ENCODE data around the gene BTN2A1. TPM values are rescaled to one million over a fixed set of nuclear protein-coding genes. Genes with fewer than 3 reads are reported as not detected.

Gene BTN2A1
- polyA plus RNA-seq, 4 donors: 15.4 to 25.4 (median 18.4) TPM

DNA sequence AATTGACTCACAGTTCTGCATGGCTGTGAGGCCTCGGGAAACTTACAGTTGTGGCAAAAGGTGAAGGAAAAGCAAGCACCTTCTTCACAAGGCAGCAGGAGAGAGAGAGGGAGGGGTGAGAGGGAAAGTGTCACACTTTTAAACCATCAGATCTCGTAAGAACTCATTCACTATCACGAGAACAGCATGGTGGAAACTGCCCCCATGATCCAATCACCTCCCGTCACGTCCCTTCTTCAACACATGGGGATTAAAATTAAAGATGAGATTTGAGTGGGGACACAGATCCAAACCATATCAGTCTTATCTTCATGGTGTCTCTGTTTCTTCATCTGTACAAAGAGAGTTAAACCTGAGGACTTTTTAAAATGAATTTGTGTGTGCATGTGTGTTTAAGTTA lies 28.6 kb downstream of the BTN2A1 start:
- Histone ChIP-seq H3K4me3 (ENCODE audit: low read depth in 1 of 3, low read length in 3 of 3) (no peak overlapping the region), H3K4me1 (ENCODE audit: control insufficient read depth in 3 of 3, insufficient read depth in 2 of 3, low read depth in 1 of 3, low read length in 2 of 3) (peaks cover 0 to 28% (median 2%) of the 10 kb centered on the region in 3 donors), H3K27ac (ENCODE audit: low read depth in 1 of 3, low read length in 2 of 3) (no peak overlapping the region), H3K9me3 (ENCODE audit: control insufficient read depth in 2 of 2, insufficient read depth in 1 of 2, low read depth in 1 of 2, low read length in 1 of 2) (peaks cover 0 to 6% of the 10 kb centered on the region in 2 donors), H3K27me3 (ENCODE audit: control insufficient read depth in 3 of 3, insufficient read depth in 3 of 3, low read length in 3 of 3) (no peaks in the 10 kb centered on the region), H3K36me3 (ENCODE audit: control insufficient read depth in 3 of 3, insufficient read depth in 2 of 3, low read depth in 1 of 3, low read length in 3 of 3) (no peaks in the 10 kb centered on the region)
- no peak for FAIRE-seq
- WGBS, 3 donors: 86 to 94% (median 90%) methylated on average over 5 of the region's 5 CpGs
- DNase-seq: no peak

DNA sequence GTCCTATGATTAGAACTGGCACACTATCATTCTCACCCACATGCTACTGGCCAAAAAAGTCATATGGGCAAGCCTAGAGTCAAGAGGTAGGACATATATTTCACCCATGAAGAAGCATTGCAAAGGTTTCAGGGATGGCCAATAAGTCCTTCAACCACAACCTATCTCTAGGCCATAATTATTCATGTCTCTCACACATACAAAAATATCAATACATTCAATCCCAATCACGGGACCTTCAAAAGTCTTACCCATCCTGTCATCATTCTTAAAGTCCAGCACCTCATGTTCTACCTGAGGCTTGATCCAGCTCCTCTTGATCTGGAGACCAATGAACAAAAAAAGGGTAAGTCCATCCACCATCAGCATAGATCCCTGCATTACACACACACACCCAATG lies 29.7 kb downstream of the BTN2A1 start:
- peaks cover 0 to 6% of the 10 kb centered on the region in 2 donors for H3K9me3 ChIP-seq (ENCODE audit: control insufficient read depth in 2 of 2, insufficient read depth in 1 of 2, low read depth in 1 of 2, low read length in 1 of 2)
- no peak overlapping the region for H3K4me3 ChIP-seq (ENCODE audit: low read depth in 1 of 3, low read length in 3 of 3)
- no peaks in the 10 kb centered on the region for H3K27me3 ChIP-seq (ENCODE audit: control insufficient read depth in 3 of 3, insufficient read depth in 3 of 3, low read length in 3 of 3)
- H3K4me1 ChIP-seq (ENCODE audit: control insufficient read depth in 3 of 3, insufficient read depth in 2 of 3, low read depth in 1 of 3, low read length in 2 of 3): peaks cover 0 to 31% (median 2%) of the 10 kb centered on the region in 3 donors
- 84 to 97% (median 94%) methylated on average over 1 of the region's 1 CpG for WGBS, 3 donors
- no peaks in the 10 kb centered on the region for H3K36me3 ChIP-seq (ENCODE audit: control insufficient read depth in 3 of 3, insufficient read depth in 2 of 3, low read depth in 1 of 3, low read length in 3 of 3)
- no peak for FAIRE-seq
- no peak overlapping the region for H3K27ac ChIP-seq (ENCODE audit: low read depth in 1 of 3, low read length in 2 of 3)
- DNase-seq: no peak

DNA sequence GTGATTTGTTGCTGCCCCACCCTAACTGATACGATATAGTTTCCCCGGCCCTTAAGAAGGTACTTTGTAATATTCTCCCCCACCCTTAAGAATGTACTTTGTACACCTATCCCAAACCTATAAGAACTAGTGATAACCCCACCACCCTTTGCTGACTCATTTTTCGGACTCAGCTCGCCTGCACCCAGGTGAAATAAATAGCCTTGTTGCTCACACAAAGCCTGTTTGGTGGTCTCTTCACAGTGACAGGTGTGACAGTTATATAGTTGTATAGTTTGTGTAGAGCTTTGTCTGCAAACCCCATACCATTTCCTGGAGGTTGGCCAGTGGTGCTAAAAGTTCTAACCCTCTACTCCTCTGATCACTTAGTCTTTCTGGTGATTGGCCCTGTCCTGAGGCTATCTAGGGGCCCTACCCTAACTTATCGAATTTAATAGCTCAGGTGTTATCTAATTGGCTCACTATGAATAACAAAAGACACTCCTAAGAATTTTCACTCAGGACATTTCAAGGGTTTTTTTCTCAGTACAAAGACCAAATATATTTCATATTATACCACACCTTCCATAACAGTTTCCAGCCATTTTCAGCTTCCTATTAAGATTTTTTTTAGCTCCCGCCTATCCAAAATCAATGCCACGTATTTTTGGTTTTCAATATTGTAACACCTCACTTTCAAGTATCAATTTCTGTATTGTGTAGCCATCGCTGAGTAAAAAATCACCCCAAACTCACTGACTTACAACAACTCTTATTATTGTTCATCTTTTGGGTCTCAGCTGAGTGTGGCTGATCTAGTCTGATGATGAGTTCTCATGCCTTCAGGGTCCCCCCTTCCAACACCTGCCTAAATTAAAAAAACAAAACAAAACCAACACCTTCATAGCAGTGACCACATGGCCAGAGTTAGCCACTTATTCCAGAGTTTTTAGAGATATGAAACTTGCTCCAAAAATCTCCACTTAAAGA lies 32.5 kb downstream of the BTN2A1 start:
- no peak for FAIRE-seq

DNA sequence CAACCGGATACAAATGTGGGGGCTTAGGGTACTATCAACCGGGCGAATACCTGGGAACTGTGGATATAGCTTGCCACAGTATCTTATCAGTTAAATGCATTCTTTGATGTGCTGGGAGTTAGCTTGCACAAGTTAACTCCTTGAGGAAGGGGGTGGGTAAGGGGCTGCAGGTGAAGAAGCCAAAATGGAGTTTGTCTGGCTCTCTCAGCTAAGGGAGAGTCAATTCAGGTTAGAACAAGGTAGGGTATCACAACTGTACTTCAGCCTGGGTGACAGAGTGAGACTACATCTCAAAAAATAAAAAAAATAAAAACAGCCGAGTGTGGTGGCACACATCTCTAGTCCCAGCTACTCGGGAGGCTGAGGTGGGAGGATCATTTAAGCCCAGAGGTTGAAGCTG lies 33.8 kb downstream of the BTN2A1 start:
- Histone ChIP-seq H3K4me1 (ENCODE audit: control insufficient read depth in 3 of 3, insufficient read depth in 2 of 3, low read depth in 1 of 3, low read length in 2 of 3) (peaks cover 0 to 11% (median 2%) of the 10 kb centered on the region in 3 donors), H3K9me3 (ENCODE audit: control insufficient read depth in 2 of 2, insufficient read depth in 1 of 2, low read depth in 1 of 2, low read length in 1 of 2) (peaks cover 0 to 6% of the 10 kb centered on the region in 2 donors), H3K27ac (ENCODE audit: low read depth in 1 of 3, low read length in 2 of 3) (no peak overlapping the region), H3K4me3 (ENCODE audit: low read depth in 1 of 3, low read length in 3 of 3) (no peak overlapping the region), H3K36me3 (ENCODE audit: control insufficient read depth in 3 of 3, insufficient read depth in 2 of 3, low read depth in 1 of 3, low read length in 3 of 3) (no peaks in the 10 kb centered on the region), H3K27me3 (ENCODE audit: control insufficient read depth in 3 of 3, insufficient read depth in 3 of 3, low read length in 3 of 3) (no peaks in the 10 kb centered on the region)
- 54 to 73% (median 60%) methylated on average over 5 of the region's 5 CpGs for WGBS, 3 donors
- FAIRE-seq (no peak), DNase-seq (no peak)

More for the DNA sequence above, 32.5 kb downstream of the BTN2A1 start:
- Histone ChIP-seq H3K36me3 (ENCODE audit: control insufficient read depth in 3 of 3, insufficient read depth in 2 of 3, low read depth in 1 of 3, low read length in 3 of 3) (no peaks in the 10 kb centered on the region), H3K27ac (ENCODE audit: low read depth in 1 of 3, low read length in 2 of 3) (peak overlapping the region; percentile 33 to 50 (median 41)), H3K27me3 (ENCODE audit: control insufficient read depth in 3 of 3, insufficient read depth in 3 of 3, low read length in 3 of 3) (no peaks in the 10 kb centered on the region), H3K4me3 (ENCODE audit: low read depth in 1 of 3, low read length in 3 of 3) (no peak overlapping the region), H3K9me3 (ENCODE audit: control insufficient read depth in 2 of 2, insufficient read depth in 1 of 2, low read depth in 1 of 2, low read length in 1 of 2) (peaks cover 0 to 6% of the 10 kb centered on the region in 2 donors), H3K4me1 (ENCODE audit: control insufficient read depth in 3 of 3, insufficient read depth in 2 of 3, low read depth in 1 of 3, low read length in 2 of 3) (peaks cover 0 to 17% (median 2%) of the 10 kb centered on the region in 3 donors)
- peak; percentile 58 to 88 for DNase-seq
- 27 to 63% (median 40%) methylated on average over 8 of the region's 8 CpGs for WGBS, 3 donors

DNA sequence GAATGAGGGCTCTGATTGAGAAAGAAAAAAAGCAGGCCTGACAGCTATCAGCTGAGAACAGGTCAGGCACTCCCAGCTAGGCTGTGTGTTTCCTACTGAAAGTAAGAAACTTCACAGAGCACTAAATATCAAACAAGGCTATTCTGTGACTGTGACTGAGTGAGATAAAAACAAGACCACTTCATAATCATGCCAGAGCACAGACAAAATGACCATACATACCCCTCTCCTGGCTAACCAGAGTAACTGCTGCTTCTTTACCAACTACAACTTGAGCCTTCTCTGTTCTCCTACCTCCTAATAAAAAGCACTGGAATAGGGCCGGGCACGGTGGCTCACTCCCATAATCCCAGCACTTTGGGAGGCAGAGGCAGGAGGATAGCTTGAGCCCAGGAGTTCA lies 35.5 kb downstream of the BTN2A1 start:
- FAIRE-seq: no peak

DNA sequence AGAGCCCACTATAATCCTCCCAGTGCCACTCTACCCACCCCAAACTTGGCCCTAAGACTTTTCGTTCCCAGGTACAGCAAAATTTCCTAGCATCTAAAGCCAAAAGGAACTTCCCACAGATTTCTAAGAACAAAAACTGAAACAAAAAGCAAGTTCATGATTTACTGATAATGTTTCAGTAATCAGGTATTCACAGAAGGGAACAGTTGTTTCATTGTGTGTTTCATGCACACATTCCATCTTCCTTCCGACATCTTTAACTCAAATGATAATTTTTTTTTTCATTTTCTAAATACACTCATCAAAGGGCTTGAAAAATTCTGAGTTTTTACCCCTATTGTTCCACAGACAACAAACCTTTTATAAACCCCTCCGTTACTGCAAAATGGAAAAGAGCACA lies 36.4 kb downstream of the BTN2A1 start:
- FAIRE-seq: no peak

More for the DNA sequence above, 35.5 kb downstream of the BTN2A1 start:
- Histone ChIP-seq H3K9me3 (ENCODE audit: control insufficient read depth in 2 of 2, insufficient read depth in 1 of 2, low read depth in 1 of 2, low read length in 1 of 2) (no peaks in the 10 kb centered on the region), H3K4me3 (ENCODE audit: low read depth in 1 of 3, low read length in 3 of 3) (no peak overlapping the region), H3K27me3 (ENCODE audit: control insufficient read depth in 3 of 3, insufficient read depth in 3 of 3, low read length in 3 of 3) (no peaks in the 10 kb centered on the region), H3K36me3 (ENCODE audit: control insufficient read depth in 3 of 3, insufficient read depth in 2 of 3, low read depth in 1 of 3, low read length in 3 of 3) (no peaks in the 10 kb centered on the region), H3K4me1 (ENCODE audit: control insufficient read depth in 3 of 3, insufficient read depth in 2 of 3, low read depth in 1 of 3, low read length in 2 of 3) (peaks cover 0 to 11% (median 2%) of the 10 kb centered on the region in 3 donors), H3K27ac (ENCODE audit: low read depth in 1 of 3, low read length in 2 of 3) (no peak overlapping the region)
- 76 to 90% (median 81%) methylated on average over 2 of the region's 2 CpGs for WGBS, 3 donors
- DNase-seq: no peak

DNA sequence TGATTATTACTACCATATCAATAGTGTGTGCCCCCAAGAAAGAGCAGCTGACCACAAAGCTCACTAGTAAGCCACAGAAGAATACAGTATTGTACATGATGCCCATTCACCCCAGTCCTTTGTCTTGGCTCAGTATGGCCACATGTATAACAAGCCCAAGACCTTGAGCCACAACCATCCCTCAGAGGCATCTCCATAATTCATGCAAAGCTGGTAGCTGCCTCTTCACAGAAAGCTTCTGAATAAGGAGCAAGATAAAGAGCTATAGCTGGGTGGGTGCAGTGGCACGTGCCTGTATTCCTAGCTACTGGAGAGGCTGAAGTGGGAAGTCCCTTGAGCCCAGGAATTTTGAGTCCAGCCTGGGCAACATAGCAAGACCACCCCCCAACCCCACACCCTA lies 37.5 kb downstream of the BTN2A1 start:
- 72 to 85% (median 85%) methylated on average over 1 of the region's 1 CpG for WGBS, 3 donors
- H3K4me3 ChIP-seq (ENCODE audit: low read depth in 1 of 3, low read length in 3 of 3): no peak overlapping the region
- no peak for DNase-seq
- peaks cover 0 to 4% (median 0%) of the 10 kb centered on the region in 3 donors for H3K4me1 ChIP-seq (ENCODE audit: control insufficient read depth in 3 of 3, insufficient read depth in 2 of 3, low read depth in 1 of 3, low read length in 2 of 3)
- no peaks in the 10 kb centered on the region for H3K9me3 ChIP-seq (ENCODE audit: control insufficient read depth in 2 of 2, insufficient read depth in 1 of 2, low read depth in 1 of 2, low read length in 1 of 2)
- no peaks in the 10 kb centered on the region for H3K27me3 ChIP-seq (ENCODE audit: control insufficient read depth in 3 of 3, insufficient read depth in 3 of 3, low read length in 3 of 3)
- H3K36me3 ChIP-seq (ENCODE audit: control insufficient read depth in 3 of 3, insufficient read depth in 2 of 3, low read depth in 1 of 3, low read length in 3 of 3): no peaks in the 10 kb centered on the region
- no peak overlapping the region for H3K27ac ChIP-seq (ENCODE audit: low read depth in 1 of 3, low read length in 2 of 3)
- FAIRE-seq: no peak

More for the DNA sequence above, 36.4 kb downstream of the BTN2A1 start:
- Histone ChIP-seq H3K4me3 (ENCODE audit: low read depth in 1 of 3, low read length in 3 of 3) (no peak overlapping the region), H3K36me3 (ENCODE audit: control insufficient read depth in 3 of 3, insufficient read depth in 2 of 3, low read depth in 1 of 3, low read length in 3 of 3) (no peaks in the 10 kb centered on the region), H3K27me3 (ENCODE audit: control insufficient read depth in 3 of 3, insufficient read depth in 3 of 3, low read length in 3 of 3) (no peaks in the 10 kb centered on the region), H3K9me3 (ENCODE audit: control insufficient read depth in 2 of 2, insufficient read depth in 1 of 2, low read depth in 1 of 2, low read length in 1 of 2) (no peaks in the 10 kb centered on the region), H3K4me1 (ENCODE audit: control insufficient read depth in 3 of 3, insufficient read depth in 2 of 3, low read depth in 1 of 3, low read length in 2 of 3) (peaks cover 0 to 10% (median 2%) of the 10 kb centered on the region in 3 donors), H3K27ac (ENCODE audit: low read depth in 1 of 3, low read length in 2 of 3) (no peak overlapping the region)
- DNase-seq: no peak
- WGBS, 3 donors: 44 to 61% (median 51%) methylated on average over 3 of the region's 3 CpGs

DNA sequence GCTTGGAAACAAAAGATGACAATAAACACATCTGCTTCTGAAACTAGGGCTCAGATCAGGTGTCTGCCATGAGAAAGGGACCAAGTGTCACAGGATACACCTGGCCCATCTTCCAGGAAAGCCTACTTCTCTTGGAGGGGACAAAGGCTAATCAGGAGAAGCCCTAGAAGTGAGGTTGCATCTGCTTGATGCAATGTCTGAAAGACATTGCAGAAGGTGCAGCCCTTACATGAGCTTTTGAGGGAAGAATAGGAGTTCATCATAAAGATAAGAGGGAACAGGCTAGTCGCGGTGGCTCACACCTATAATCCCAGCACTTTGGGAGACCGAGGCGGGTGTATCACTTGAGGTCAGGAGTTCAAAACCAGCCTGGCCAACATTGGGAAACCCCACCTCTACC lies 39.9 kb downstream of the BTN2A1 start:
- DNase-seq: no peak
- H3K4me3 ChIP-seq (ENCODE audit: low read depth in 1 of 3, low read length in 3 of 3): no peak overlapping the region
- no peak for FAIRE-seq
- no peaks in the 10 kb centered on the region for H3K36me3 ChIP-seq (ENCODE audit: control insufficient read depth in 3 of 3, insufficient read depth in 2 of 3, low read depth in 1 of 3, low read length in 3 of 3)
- no peaks in the 10 kb centered on the region for H3K9me3 ChIP-seq (ENCODE audit: control insufficient read depth in 2 of 2, insufficient read depth in 1 of 2, low read depth in 1 of 2, low read length in 1 of 2)
- no peak overlapping the region for H3K27ac ChIP-seq (ENCODE audit: low read depth in 1 of 3, low read length in 2 of 3)
- peaks cover 0 to 10% (median 0%) of the 10 kb centered on the region in 3 donors for H3K4me1 ChIP-seq (ENCODE audit: control insufficient read depth in 3 of 3, insufficient read depth in 2 of 3, low read depth in 1 of 3, low read length in 2 of 3)
- 81 to 87% (median 84%) methylated on average over 4 of the region's 4 CpGs for WGBS, 3 donors
- peaks cover 0 to 15% (median 0%) of the 10 kb centered on the region in 3 donors for H3K27me3 ChIP-seq (ENCODE audit: control insufficient read depth in 3 of 3, insufficient read depth in 3 of 3, low read length in 3 of 3)

Measured in small intestine (tissue), 7 donors.